AG04450 (cell line): ENCODE data around the gene CCDC126. TPM values are rescaled to one million over a fixed set of nuclear protein-coding genes. Genes with fewer than 3 reads are reported as not detected.

Experiments used
- CTCF ChIA-PET: fragments of 300-600, 350-600 bp; formaldehyde crosslinking; extraction: SDS; loops from one replicate; lab custom pipeline; 2022; ENCODE audit warnings: antibody characterized with exemption, inconsistent platforms; lab: Charles Lee
- POLR2A ChIA-PET: fragments of 350-600 bp; formaldehyde crosslinking; extraction: SDS; loops from one replicate; lab custom pipeline; 2021; ENCODE audit warnings: antibody characterized with exemption, inconsistent platforms; lab: Yijun Ruan, JAX
- DNase-seq: peaks from one replicate; pipeline ENCODE4 v3.0.0-alpha.2; 2011; ENCODE audit warnings: low read depth, low spot score
- H3K27ac ChIP-seq: one replicate; pipeline ENCODE4 v1.5.1; 2012; ENCODE audit warnings: low read depth, low read length, control low read depth
- H3K27me3 ChIP-seq: one replicate; pipeline ENCODE4 v1.6.0; 2012; ENCODE audit warnings: low read length; ENCODE audit not compliant: control insufficient read depth, insufficient read depth
- H3K4me3 ChIP-seq: 2 replicates; pipeline ENCODE4 v1.5.1; 2011; ENCODE audit warnings: mild to moderate bottlenecking, low read depth, low read length, control low read depth
- H3K9me3 ChIP-seq: 2 replicates; pipeline ENCODE4 v1.5.1; 2012; ENCODE audit warnings: low read length; ENCODE audit not compliant: control insufficient read depth, insufficient read depth
- CTCF ChIP-seq: IDR thresholded peaks from 2 replicates; pipeline ENCODE4 v1.5.1; 2011; ENCODE audit warnings: low read depth, low read length, control low read depth, inconsistent platforms
- polyA plus RNA-seq: library from polyadenylated mRNA; depleted of rRNA; stranded (reverse); fragments of >200 nt; gene quantifications from 2 replicates; pipeline ENCODE4 v1.2.3, GENCODE V29; 2011

The CCDC126 gene
- polyA plus RNA-seq, 1 experiment: 7.6 TPM

- H3K4me3 ChIP-seq: no peak overlapping the region
- DNase-seq: no peak
- H3K27me3 ChIP-seq: peaks cover 3% of the 10 kb centered on the region
- H3K27ac ChIP-seq: no peak overlapping the region
- CTCF ChIA-PET: interaction anchor here (1.2 kb wide), 1 partner anchor 15 kb away, joined by 4 read pairs; no protein-coding TSS in a partner anchor
- peaks cover 5% of the 10 kb centered on the region; the same call in 1 of the 2 replicates for H3K9me3 ChIP-seq
- POLR2A ChIA-PET: no interaction called here
- no peak for TF ChIP-seq CTCF
Measured at GRCh38 chr7:23586159-23586558, 11.0 kb upstream of the CCDC126 start.

- peaks cover 3% of the 10 kb centered on the region for H3K27me3 ChIP-seq
- no peak overlapping the region for H3K27ac ChIP-seq
- CTCF ChIA-PET: interaction anchor here (0.6 kb wide), 1 partner anchor 20 kb away, joined by 3 read pairs; no protein-coding TSS in a partner anchor
- POLR2A ChIA-PET: no interaction called here
- TF ChIP-seq CTCF: no peak
- H3K4me3 ChIP-seq: no peak overlapping the region
- peaks cover 5% of the 10 kb centered on the region; the same call in 1 of the 2 replicates for H3K9me3 ChIP-seq
- DNase-seq: no peak
Measured at GRCh38 chr7:23590529-23590928, 6.7 kb upstream of the CCDC126 start.

- Histone ChIP-seq H3K4me3 (no peak overlapping the region), H3K9me3 (no peaks in the 10 kb centered on the region), H3K27me3 (peaks cover 3% of the 10 kb centered on the region), H3K27ac (no peak overlapping the region)
- TF ChIP-seq CTCF: no peak
- DNase-seq: no peak
- ChIA-PET POLR2A (no interaction called here), CTCF (no interaction called here)
Measured at GRCh38 chr7:23593706-23594105, 3.5 kb upstream of the CCDC126 start.

DNA sequence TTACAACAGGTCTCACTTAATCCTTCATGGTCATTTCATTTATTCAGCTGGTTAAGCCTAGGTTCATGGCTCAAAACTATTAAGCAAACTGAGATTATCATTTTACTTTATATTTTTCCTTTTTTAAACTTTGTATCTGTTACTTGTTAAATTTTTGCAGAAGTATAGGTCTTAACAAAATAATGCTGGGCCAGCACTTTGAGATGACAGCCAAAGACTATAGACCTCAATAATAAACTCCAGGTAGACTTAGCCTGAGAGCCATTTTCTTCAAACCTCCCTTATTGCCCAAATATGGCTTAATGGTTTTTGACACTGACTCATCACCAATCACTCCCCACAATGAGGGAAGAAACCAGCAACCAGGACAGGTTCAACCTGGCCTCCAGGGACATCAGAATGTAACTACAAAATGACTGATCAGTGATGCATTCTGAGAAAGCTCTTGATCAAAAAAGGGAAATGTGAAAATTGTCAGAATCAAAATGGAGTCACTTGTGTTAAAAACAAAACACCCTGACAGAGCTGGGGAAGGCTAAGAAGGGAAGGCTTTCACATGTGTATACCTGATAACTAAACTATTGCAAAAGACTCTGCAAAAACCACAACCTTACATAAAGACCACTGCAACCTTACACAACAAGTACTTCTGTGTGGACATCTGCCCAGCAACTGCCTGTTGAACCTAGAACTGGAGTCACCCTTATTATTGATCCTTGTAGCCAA lies 2.1 kb upstream of the CCDC126 start:
- Histone ChIP-seq H3K27me3 (peaks cover 3% of the 10 kb centered on the region), H3K27ac (no peak overlapping the region), H3K9me3 (no peaks in the 10 kb centered on the region), H3K4me3 (no peak overlapping the region)
- TF ChIP-seq CTCF: no peak
- ChIA-PET POLR2A (no interaction called here), CTCF (interaction anchor here (1.1 kb wide), 1 partner anchor 16 kb away, joined by 3 read pairs; no protein-coding TSS in a partner anchor)
- no peak for DNase-seq

- ChIA-PET CTCF (interaction anchor here (1.0 to 4.0 kb wide), 5 partner anchors 27 to 114 kb away, joined by 4 to 21 read pairs (median 8); partner anchors contain the start of gene FAM221A), POLR2A (interaction anchor here (0.9 kb wide), 1 partner anchor 51 kb away, joined by 4 read pairs; no protein-coding TSS in a partner anchor)
- Histone ChIP-seq H3K27ac (no peak overlapping the region), H3K4me3 (peak overlapping the region; percentile 80), H3K9me3 (no peaks in the 10 kb centered on the region), H3K27me3 (no peaks in the 10 kb centered on the region)
- no peak for TF ChIP-seq CTCF
- no peak for DNase-seq
Measured at GRCh38 chr7:23598296-23598695, 1.1 kb downstream of the CCDC126 start.
